Caco-2 (cell line): Measurements from ENCODE around the gene DNAJC17. TPM values are rescaled to one million over a fixed set of nuclear protein-coding genes. Genes with fewer than 3 reads are reported as not detected.
A peak's percentile ranks its signal among the peaks of the same experiment; 100 is the strongest.

Source experiments
- BruUV-seq: library from RNA; stranded (reverse); fragments of 400-500 nt; replicated peaks from 2 replicates; lab custom pipeline; 2021; lab: Mats Ljungman, UMichigan
- CTCF ChIA-PET: fragments of 300-600 bp; sonication (Branson Sonifier 250); formaldehyde crosslinking; loops from one replicate; lab custom pipeline; 2022; ENCODE audit warnings: antibody characterized with exemption; lab: Charles Lee
- POLR2A ChIA-PET: fragments of 300-600 bp; sonication (Branson Sonifier 250); formaldehyde crosslinking; loops from one replicate; lab custom pipeline; 2022; ENCODE audit warnings: antibody characterized with exemption; lab: Charles Lee
- DNase-seq, 2 experiments: peaks; one replicate each; pipeline versions ENCODE4 v3.0.0 to v3.0.0-alpha.2; 2020 to 2022
- H3K27me3 ChIP-seq: replicated peaks from 2 replicates; pipeline ENCODE4 v1.6.0; 2011; ENCODE audit warnings: low read length; ENCODE audit not compliant: control insufficient read depth, insufficient read depth
- H3K36me3 ChIP-seq: 2 replicates; pipeline ENCODE4 v1.5.1; 2011; ENCODE audit warnings: low read length; ENCODE audit not compliant: control insufficient read depth, insufficient read depth
- H3K4me1 ChIP-seq: fragments of 250-450 bp; sonication (Bioruptor Pico); 2 replicates; pipeline ENCODE4 v1.5.1; 2020; ENCODE audit warnings: mild to moderate bottlenecking
- H3K4me3 ChIP-seq: 2 replicates; pipeline ENCODE4 v1.5.1; 2011; ENCODE audit warnings: low read depth, mild to moderate bottlenecking, control low read depth, low read length
- H3K9me3 ChIP-seq: fragments of 250-450 bp; sonication (Bioruptor Pico); 2 replicates; pipeline ENCODE4 v1.5.1; 2020; ENCODE audit warnings: mild to moderate bottlenecking, moderate library complexity
- H3K27ac Mint-ChIP-seq: one replicate; pipeline ENCODE4 v1.8.0; 2022; ENCODE audit warnings: mixed read lengths; ENCODE audit not compliant: unreplicated experiment
- H3K27me3 Mint-ChIP-seq: one replicate; pipeline ENCODE4 v1.8.0; 2022; ENCODE audit warnings: mixed read lengths; ENCODE audit not compliant: insufficient read depth, unreplicated experiment
- H3K36me3 Mint-ChIP-seq: one replicate; pipeline ENCODE4 v1.8.0; 2022; ENCODE audit warnings: mild to moderate bottlenecking, mixed read lengths; ENCODE audit not compliant: insufficient read depth, unreplicated experiment
- H3K4me1 Mint-ChIP-seq: one replicate; pipeline ENCODE4 v1.8.0; 2022; ENCODE audit warnings: low read depth, mixed read lengths; ENCODE audit not compliant: unreplicated experiment
- H3K4me3 Mint-ChIP-seq: one replicate; pipeline ENCODE4 v1.8.0; 2022; ENCODE audit warnings: mild to moderate bottlenecking, moderate library complexity, mixed read lengths; ENCODE audit not compliant: unreplicated experiment
- H3K9me3 Mint-ChIP-seq: one replicate; pipeline ENCODE4 v1.8.0; 2022; ENCODE audit warnings: mixed read lengths; ENCODE audit not compliant: unreplicated experiment
- intact Hi-C: fragments of 100-400 bp; cut with micrococcal nuclease; formaldehyde crosslinking; loops from one replicate; pipeline ENCODE4 v1.10.0; 2022; ENCODE audit not compliant: unreplicated experiment
- total RNA-seq: library from RNA; stranded (reverse); gene quantifications from 2 replicates; pipeline ENCODE4 v1.2.3, GENCODE V29; 2022
- TF ChIP-seq, protein P1 (sequence below), 2 experiments: fragments of 200-600 bp in 1 of 2; IDR thresholded peaks; 1 replicate in 1 of 2; 2 replicates in 1 of 2; pipeline versions ENCODE4 v1.5.1 to v1.8.0; 2011 to 2022; ENCODE audit warnings: antibody characterized with exemption in 1 of 2, control low read depth in 1 of 2, inconsistent platforms in 1 of 2, low read depth in 1 of 2, low read length in 1 of 2, mild to moderate bottlenecking in 1 of 2, moderate library complexity in 1 of 2; ENCODE audit not compliant: insufficient read depth in 1 of 2, severe bottlenecking in 1 of 2, unreplicated experiment in 1 of 2

The DNAJC17 gene
- total RNA-seq, 1 experiment from 2014 or later, result 30.1 TPM

DNA sequence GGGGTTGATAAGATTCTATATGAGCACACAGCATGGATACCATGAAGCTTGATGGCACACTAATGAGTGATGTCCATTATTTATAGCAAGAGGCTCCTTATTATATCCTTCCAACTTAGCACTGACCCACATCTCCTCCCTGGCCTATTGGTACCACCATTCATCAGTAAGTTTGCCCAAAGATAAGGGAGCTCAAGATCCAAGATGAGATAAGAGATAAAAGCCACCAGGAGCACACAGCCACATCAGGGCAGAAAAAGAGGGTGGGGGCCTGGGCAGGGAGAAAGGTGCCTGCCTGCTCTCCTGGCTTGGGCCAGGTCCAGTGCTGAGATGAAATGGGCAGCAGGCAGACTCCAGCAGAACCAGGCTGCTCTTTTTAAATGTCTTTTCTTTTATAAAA, 25.6 kb upstream of the DNAJC17 start:
- no peaks in the 10 kb centered on the region for H3K9me3 Mint-ChIP-seq
- POLR2A ChIA-PET, result interaction anchor here (0.6 to 1.9 kb wide), 3 partner anchors 11 to 392 kb away, joined by 3 to 18 read pairs (median 3); partner anchors contain the start of genes BAHD1, SPINT1 and VPS18
- DNase-seq, result no peak

GRCh38 chr15:40831861-40832260, 24.6 kb upstream of the DNAJC17 start:
- DNase-seq, result no peak
- Histone ChIP-seq H3K4me3 (no peak overlapping the region), H3K4me1 (peaks cover 24% of the 10 kb centered on the region), H3K27me3 (no peaks in the 10 kb centered on the region), H3K9me3 (no peaks in the 10 kb centered on the region), H3K36me3 (no peaks in the 10 kb centered on the region)
- Mint-ChIP-seq H3K36me3 (peaks cover 8% of the 10 kb centered on the region), H3K27ac (peak overlapping the region; percentile 3), H3K4me3 (no peak overlapping the region), H3K9me3 (no peaks in the 10 kb centered on the region), H3K4me1 (peaks cover 7% of the 10 kb centered on the region), H3K27me3 (no peaks in the 10 kb centered on the region)
- intact Hi-C loops, result no loop called here
- TF ChIP-seq, protein P1, sequence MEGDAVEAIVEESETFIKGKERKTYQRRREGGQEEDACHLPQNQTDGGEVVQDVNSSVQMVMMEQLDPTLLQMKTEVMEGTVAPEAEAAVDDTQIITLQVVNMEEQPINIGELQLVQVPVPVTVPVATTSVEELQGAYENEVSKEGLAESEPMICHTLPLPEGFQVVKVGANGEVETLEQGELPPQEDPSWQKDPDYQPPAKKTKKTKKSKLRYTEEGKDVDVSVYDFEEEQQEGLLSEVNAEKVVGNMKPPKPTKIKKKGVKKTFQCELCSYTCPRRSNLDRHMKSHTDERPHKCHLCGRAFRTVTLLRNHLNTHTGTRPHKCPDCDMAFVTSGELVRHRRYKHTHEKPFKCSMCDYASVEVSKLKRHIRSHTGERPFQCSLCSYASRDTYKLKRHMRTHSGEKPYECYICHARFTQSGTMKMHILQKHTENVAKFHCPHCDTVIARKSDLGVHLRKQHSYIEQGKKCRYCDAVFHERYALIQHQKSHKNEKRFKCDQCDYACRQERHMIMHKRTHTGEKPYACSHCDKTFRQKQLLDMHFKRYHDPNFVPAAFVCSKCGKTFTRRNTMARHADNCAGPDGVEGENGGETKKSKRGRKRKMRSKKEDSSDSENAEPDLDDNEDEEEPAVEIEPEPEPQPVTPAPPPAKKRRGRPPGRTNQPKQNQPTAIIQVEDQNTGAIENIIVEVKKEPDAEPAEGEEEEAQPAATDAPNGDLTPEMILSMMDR (IDR thresholded peaks at IDR 0.05; ENCODE audit: insufficient read depth in 1 of 2, low read depth in 1 of 2, low read length in 1 of 2, severe bottlenecking in 1 of 2, unreplicated experiment in 1 of 2), result no peak
- ChIA-PET POLR2A (no interaction called here), CTCF (no interaction called here)
- no TSS peak for BruUV-seq

More for the DNA sequence above, 25.6 kb upstream of the DNAJC17 start:
- Mint-ChIP-seq H3K4me3 (no peak overlapping the region), H3K36me3 (peaks cover 8% of the 10 kb centered on the region), H3K4me1 (peaks cover 7% of the 10 kb centered on the region), H3K27ac (no peak overlapping the region), H3K27me3 (no peaks in the 10 kb centered on the region)
- Histone ChIP-seq H3K4me1 (peaks cover 17% of the 10 kb centered on the region), H3K9me3 (no peaks in the 10 kb centered on the region), H3K4me3 (no peak overlapping the region), H3K36me3 (no peaks in the 10 kb centered on the region), H3K27me3 (no peaks in the 10 kb centered on the region)
- TF ChIP-seq, protein P1 (IDR thresholded peaks at IDR 0.05; ENCODE audit: insufficient read depth in 1 of 2, low read depth in 1 of 2, low read length in 1 of 2, severe bottlenecking in 1 of 2, unreplicated experiment in 1 of 2), result no peak
- intact Hi-C loops, result no loop called here
- no TSS peak for BruUV-seq
- CTCF ChIA-PET, result interaction anchor here (0.7 kb wide), 1 partner anchor 59 kb away, joined by 3 read pairs; no protein-coding TSS in a partner anchor

DNA sequence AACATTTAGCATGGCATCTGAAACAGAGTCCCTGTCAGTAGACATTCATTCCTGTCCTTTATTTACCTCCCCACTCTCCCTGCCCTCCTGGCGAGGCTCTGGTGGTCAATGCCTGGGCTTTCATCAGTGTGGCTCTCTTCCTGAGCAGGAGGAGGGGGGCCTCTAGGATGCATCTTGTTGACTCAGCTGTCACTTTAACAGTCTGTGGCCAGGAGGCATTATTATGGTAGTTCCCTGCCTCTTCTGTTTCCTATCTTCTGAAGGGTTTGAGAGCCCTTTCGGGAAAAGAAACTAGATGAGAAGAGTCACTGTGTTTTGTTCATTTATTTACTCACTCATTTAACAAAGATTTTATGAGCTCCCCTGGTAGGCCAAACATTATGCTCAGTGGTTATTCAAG, 23.6 kb upstream of the DNAJC17 start:
- Histone ChIP-seq H3K4me1 (peaks cover 34% of the 10 kb centered on the region), H3K36me3 (no peaks in the 10 kb centered on the region), H3K4me3 (no peak overlapping the region), H3K27me3 (no peaks in the 10 kb centered on the region), H3K9me3 (no peaks in the 10 kb centered on the region)
- no peaks in the 10 kb centered on the region for H3K27me3 Mint-ChIP-seq
- CTCF ChIA-PET, result no interaction called here
- no peaks in the 10 kb centered on the region for H3K9me3 Mint-ChIP-seq
- peaks cover 14% of the 10 kb centered on the region for H3K4me1 Mint-ChIP-seq
- H3K36me3 Mint-ChIP-seq, result peaks cover 8% of the 10 kb centered on the region
- DNase-seq, result no peak
- no peak overlapping the region for H3K4me3 Mint-ChIP-seq
- POLR2A ChIA-PET, result no interaction called here
- intact Hi-C loops, result no loop called here
- H3K27ac Mint-ChIP-seq, result no peak overlapping the region
- no TSS peak for BruUV-seq
- TF ChIP-seq, protein P1 (IDR thresholded peaks at IDR 0.05; ENCODE audit: insufficient read depth in 1 of 2, low read depth in 1 of 2, low read length in 1 of 2, severe bottlenecking in 1 of 2, unreplicated experiment in 1 of 2), result no peak
